HUES6 (cell line): ENCODE results near the gene TIAM2.
A peak's percentile ranks its signal among the peaks of the same experiment; 100 is the strongest.

Experiments
- H3K27ac ChIP-seq: 2 replicates; pipeline ENCODE4 v1.7.0; 2013; ENCODE audit warnings: low read depth, mild to moderate bottlenecking, low read length, inconsistent platforms
- H3K27me3 ChIP-seq: 2 replicates; pipeline ENCODE4 v1.6.1; 2013; ENCODE audit warnings: low read length; ENCODE audit not compliant: control insufficient read depth, insufficient read depth
- H3K36me3 ChIP-seq: 2 replicates; pipeline ENCODE4 v1.6.1; 2013; ENCODE audit warnings: low read length; ENCODE audit not compliant: control insufficient read depth, insufficient read depth
- H3K4me1 ChIP-seq: 2 replicates; pipeline ENCODE4 v1.6.1; 2013; ENCODE audit warnings: low read length; ENCODE audit not compliant: control insufficient read depth, insufficient read depth
- H3K4me3 ChIP-seq: 2 replicates; pipeline ENCODE4 v1.5.1; 2013; ENCODE audit warnings: low read depth, low read length
- H3K9ac ChIP-seq: one replicate; pipeline ENCODE4 v1.6.1; 2013; ENCODE audit warnings: mild to moderate bottlenecking, low read length
- H3K9me3 ChIP-seq: 2 replicates; pipeline ENCODE4 v1.6.1; 2013; ENCODE audit warnings: low read depth, low read length; ENCODE audit not compliant: control insufficient read depth, insufficient read depth

Gene TIAM2

DNA sequence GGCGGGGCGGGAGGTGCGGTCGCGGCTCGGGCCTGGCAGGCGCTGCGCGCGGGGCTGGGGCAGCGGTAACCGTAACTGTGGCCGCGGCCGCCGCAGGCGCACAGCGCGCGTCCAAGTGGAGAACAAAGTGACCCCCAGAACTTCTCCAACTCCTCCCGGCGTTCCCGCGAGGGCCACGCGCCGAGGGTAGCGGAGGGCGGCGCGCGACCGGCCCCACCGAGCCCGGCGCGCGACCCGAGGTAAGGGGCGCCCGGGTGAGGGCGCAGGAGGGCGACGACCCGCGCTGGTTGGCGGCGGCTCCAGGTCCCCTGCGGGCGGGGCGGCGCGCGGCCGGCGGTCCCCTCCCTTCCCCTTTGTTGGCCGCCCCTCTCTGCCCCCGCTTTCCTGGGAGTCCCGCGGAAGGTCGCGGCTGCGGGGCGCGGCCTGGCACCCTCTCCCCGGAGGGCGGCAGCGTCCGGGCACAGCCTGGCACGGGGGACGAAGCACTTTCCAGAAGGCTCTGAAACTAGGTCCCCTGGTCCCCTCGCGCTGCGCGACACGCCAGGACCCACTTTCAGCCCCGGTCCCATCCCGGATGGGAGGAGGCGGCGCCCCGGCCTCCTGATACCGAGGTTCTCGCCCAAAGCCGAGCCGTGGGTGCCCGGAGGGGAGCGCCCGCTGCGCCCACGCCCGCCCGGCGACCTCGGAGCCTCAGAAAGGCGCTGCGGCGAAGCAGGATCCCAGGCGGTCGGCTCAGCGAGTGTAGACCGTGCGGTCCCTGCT is at the start of gene TIAM2:
Gene TIAM2 (plus strand): TSS at position 62 of the 762 bp plus-strand sequence. CDS start 133,909 bp downstream, outside the sequence.
- no peaks in the 10 kb centered on the region for H3K9me3 ChIP-seq
- H3K27me3 ChIP-seq, result peaks cover 6% of the 10 kb centered on the region; the same call in 1 of the 2 replicates
- H3K36me3 ChIP-seq, result no peaks in the 10 kb centered on the region
- H3K9ac ChIP-seq, result peak within 1 kb of the TSS; percentile 73
- 0 out of 2 replicates have a peak within 1 kb of the TSS, but pooled peaks have one; percentile 9 for H3K27ac ChIP-seq
- H3K4me3 ChIP-seq, result peak within 1 kb of the TSS; percentile 87
- peaks cover 20% of the 10 kb centered on the region for H3K4me1 ChIP-seq

- H3K9me3 ChIP-seq, result no peaks in the 10 kb centered on the region
- H3K36me3 ChIP-seq, result no peaks in the 10 kb centered on the region
- H3K9ac ChIP-seq, result no peak overlapping the region
- no peak overlapping the region for H3K27ac ChIP-seq
- no peaks in the 10 kb centered on the region for H3K4me1 ChIP-seq
- H3K4me3 ChIP-seq, result no peak overlapping the region
- no peaks in the 10 kb centered on the region for H3K27me3 ChIP-seq
Observed at GRCh38 chr6:154950979-154951344, 44.2 kb upstream of the TIAM2 start.

DNA sequence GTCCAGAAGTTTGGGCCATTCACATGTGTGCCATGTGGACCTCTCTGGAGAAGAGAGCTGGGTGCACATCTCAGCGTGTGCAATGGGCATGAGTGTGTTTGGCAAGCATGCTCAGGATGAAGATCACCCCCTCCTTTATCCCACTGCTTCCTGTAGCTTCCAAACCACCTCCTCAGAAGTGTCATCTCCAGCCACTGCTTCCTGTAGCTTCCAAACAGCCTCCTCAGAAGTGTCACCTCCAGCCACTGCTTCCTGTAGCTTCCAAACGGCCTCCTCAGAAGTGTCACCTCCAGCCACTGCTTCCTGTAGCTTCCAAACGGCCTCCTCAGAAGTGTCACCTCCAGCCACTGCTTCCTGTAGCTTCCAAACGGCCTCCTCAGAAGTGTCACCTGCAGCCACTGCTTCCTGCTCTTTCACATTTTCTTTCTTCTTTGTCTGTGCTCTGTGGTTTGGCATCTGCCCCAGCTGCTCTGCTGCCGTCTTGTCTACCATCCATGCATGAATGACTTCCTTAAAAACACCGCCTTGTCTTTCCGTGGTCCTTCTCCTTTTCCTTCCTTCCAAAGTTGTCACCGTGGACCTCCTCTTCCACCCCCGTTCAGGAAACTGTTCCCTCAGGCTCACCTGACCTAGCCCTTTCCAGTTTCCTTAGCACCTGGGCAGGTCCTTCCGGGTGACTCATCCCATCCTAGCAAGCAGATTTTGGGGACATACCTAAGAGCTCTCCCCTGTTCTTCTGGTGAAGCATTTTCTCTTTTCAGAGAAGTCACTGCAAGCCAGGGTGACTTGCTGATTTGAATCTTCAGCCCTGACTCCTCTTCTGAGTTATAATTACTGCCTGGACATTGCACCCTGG is 43.5 kb upstream of the TIAM2 start:
- no peak overlapping the region for H3K27ac ChIP-seq
- H3K36me3 ChIP-seq, result no peaks in the 10 kb centered on the region
- no peak overlapping the region for H3K4me3 ChIP-seq
- no peak overlapping the region for H3K9ac ChIP-seq
- no peaks in the 10 kb centered on the region for H3K4me1 ChIP-seq
- H3K27me3 ChIP-seq, result no peaks in the 10 kb centered on the region
- H3K9me3 ChIP-seq, result no peaks in the 10 kb centered on the region

- H3K27ac ChIP-seq, result no peak overlapping the region
- no peak overlapping the region for H3K4me3 ChIP-seq
- H3K27me3 ChIP-seq, result no peaks in the 10 kb centered on the region
- no peaks in the 10 kb centered on the region for H3K36me3 ChIP-seq
- H3K9me3 ChIP-seq, result no peaks in the 10 kb centered on the region
- H3K9ac ChIP-seq, result no peak overlapping the region
- no peaks in the 10 kb centered on the region for H3K4me1 ChIP-seq
Observed at GRCh38 chr6:154953644-154954043, 41.5 kb upstream of the TIAM2 start.

- no peaks in the 10 kb centered on the region for H3K27me3 ChIP-seq
- H3K27ac ChIP-seq, result no peak overlapping the region
- H3K9me3 ChIP-seq, result no peaks in the 10 kb centered on the region
- no peak overlapping the region for H3K4me3 ChIP-seq
- H3K9ac ChIP-seq, result no peak overlapping the region
- H3K4me1 ChIP-seq, result no peaks in the 10 kb centered on the region
- no peaks in the 10 kb centered on the region for H3K36me3 ChIP-seq
Observed at GRCh38 chr6:154954347-154954746, 40.8 kb upstream of the TIAM2 start.

GRCh38 chr6:154956771-154957522 is 38.2 kb upstream of the TIAM2 start:
- Histone ChIP-seq H3K9me3 (no peaks in the 10 kb centered on the region), H3K27ac (no peak overlapping the region), H3K4me1 (no peaks in the 10 kb centered on the region), H3K36me3 (no peaks in the 10 kb centered on the region), H3K27me3 (no peaks in the 10 kb centered on the region), H3K9ac (no peak overlapping the region), H3K4me3 (no peak overlapping the region)

DNA sequence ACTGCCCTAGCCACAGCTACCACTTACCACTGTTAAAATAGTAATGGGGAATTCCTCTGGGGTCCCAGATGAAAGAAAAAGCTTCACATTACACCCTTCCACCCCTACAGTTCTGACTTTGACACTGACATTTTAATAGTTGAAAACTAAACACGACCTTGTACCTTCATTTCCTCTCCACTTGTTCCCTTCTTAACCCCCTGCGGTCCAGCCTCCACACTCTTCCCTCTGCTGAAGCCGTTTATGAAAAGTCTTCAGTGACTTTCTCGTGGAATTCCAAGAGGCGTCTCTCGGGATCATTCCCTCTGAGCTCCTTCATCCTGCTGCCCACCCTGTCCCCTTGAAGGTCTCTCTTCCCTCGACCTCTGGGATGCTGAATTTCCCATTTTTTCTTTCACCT is 36.6 kb upstream of the TIAM2 start:
- H3K4me1 ChIP-seq, result no peaks in the 10 kb centered on the region
- no peaks in the 10 kb centered on the region for H3K9me3 ChIP-seq
- H3K27me3 ChIP-seq, result no peaks in the 10 kb centered on the region
- H3K9ac ChIP-seq, result no peak overlapping the region
- no peak overlapping the region for H3K4me3 ChIP-seq
- H3K36me3 ChIP-seq, result no peaks in the 10 kb centered on the region
- H3K27ac ChIP-seq, result no peak overlapping the region

DNA sequence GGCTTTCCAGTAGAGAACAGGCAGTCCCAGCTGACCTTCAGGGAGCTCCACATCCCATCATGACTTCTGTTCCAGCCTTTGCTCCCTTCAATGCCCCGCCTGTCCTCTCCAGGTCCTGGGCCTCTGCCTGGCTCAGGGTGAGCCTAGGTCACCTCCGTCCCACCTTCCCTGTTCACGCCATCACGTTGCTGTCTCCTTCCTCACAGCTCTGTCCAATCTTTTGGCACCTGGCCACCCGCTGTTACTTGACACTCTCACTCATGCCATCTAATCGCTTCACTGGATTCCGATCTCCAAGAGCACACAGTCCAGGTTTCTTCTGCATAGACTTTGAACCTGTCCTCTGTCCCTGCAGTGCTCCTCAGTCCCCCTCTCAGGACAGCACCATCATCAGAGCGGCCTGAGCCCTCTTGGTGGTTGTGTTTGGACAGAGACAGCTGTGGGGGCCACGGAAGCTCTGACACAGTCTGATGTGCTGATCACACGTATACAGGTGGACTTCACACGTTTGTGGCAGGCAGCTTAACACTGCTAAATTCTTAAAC is 34.7 kb upstream of the TIAM2 start:
- no peaks in the 10 kb centered on the region for H3K27me3 ChIP-seq

DNA sequence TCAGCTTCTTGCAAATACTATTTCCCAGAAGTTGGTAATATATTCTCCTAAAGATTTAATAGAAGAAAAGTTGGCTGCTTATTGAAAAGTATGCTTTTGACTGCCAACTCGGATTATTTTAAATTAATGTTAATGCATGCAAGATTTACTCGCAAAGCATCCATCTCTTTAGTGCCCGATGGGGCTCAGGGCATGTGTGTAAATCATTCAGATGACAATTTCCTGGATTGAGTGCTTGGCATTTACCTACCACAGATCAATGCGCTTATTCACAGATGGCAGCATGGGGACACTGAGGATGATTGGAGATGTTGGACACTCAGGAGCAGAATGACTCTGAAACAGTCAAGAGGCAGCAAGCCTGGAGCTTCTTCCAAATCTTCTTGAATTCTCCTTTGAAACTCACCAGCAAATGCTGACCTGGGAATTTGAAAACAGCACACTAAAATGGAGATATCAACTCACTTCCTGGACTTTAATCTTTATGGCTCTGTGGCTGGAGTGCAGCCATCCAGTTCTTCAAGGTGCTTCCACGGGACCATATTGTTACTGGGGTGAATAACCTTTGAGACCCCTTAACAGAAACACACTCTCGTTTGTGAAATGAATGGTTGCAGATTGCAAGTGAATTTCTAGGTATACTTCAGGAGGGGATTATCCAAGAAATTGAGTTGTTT is 34.1 kb upstream of the TIAM2 start:
- Histone ChIP-seq H3K9ac (no peak overlapping the region), H3K4me3 (no peak overlapping the region), H3K4me1 (no peaks in the 10 kb centered on the region)

More for the DNA sequence above, 34.7 kb upstream of the TIAM2 start:
- no peaks in the 10 kb centered on the region for H3K4me1 ChIP-seq
- H3K27ac ChIP-seq, result no peak overlapping the region
- no peaks in the 10 kb centered on the region for H3K36me3 ChIP-seq
- no peak overlapping the region for H3K4me3 ChIP-seq
- no peak overlapping the region for H3K9ac ChIP-seq
- H3K9me3 ChIP-seq, result no peaks in the 10 kb centered on the region

GRCh38 chr6:154962753-154963152 is 32.4 kb upstream of the TIAM2 start:
- Histone ChIP-seq H3K9me3 (peaks cover 4% of the 10 kb centered on the region; the same call in 1 of the 2 replicates), H3K27ac (no peak overlapping the region), H3K4me3 (no peak overlapping the region), H3K4me1 (no peaks in the 10 kb centered on the region), H3K9ac (no peak overlapping the region), H3K27me3 (no peaks in the 10 kb centered on the region), H3K36me3 (no peaks in the 10 kb centered on the region; the same call in 1 of the 2 replicates)

More for the DNA sequence above, 34.1 kb upstream of the TIAM2 start:
- no peaks in the 10 kb centered on the region for H3K9me3 ChIP-seq
- H3K27me3 ChIP-seq, result no peaks in the 10 kb centered on the region
- no peaks in the 10 kb centered on the region for H3K36me3 ChIP-seq
- H3K27ac ChIP-seq, result no peak overlapping the region
